Upper lobe of right lung (tissue), 1 donor: Measurements from ENCODE around the gene LY86. TPM values are rescaled to one million over a fixed set of nuclear protein-coding genes. Genes with fewer than 3 reads are reported as not detected.

Experiments used
- ATAC-seq: fragments of 200-7000 bp; cut with Tn5 transposase; one replicate; pipeline ENCODE4 v1.9.1; 2020; ENCODE audit warnings: mild to moderate bottlenecking, moderate library complexity
- DNase-seq: peaks from one replicate; pipeline ENCODE4 v3.0.0-alpha.2; 2020
- H3K27ac ChIP-seq: fragments of 200-600 bp; one replicate; pipeline ENCODE4 v1.8.0; 2022
- H3K27me3 ChIP-seq: fragments of 200-600 bp; one replicate; pipeline ENCODE4 v1.8.0; 2022; ENCODE audit warnings: mild to moderate bottlenecking
- H3K36me3 ChIP-seq: fragments of 200-600 bp; one replicate; pipeline ENCODE4 v1.8.0; 2022
- H3K4me1 ChIP-seq: fragments of 200-600 bp; one replicate; pipeline ENCODE4 v1.8.0; 2022
- H3K4me3 ChIP-seq: fragments of 200-600 bp; one replicate; pipeline ENCODE4 v1.8.0; 2022; ENCODE audit warnings: mild to moderate bottlenecking
- H3K9me3 ChIP-seq: fragments of 200-600 bp; one replicate; pipeline ENCODE4 v1.8.0; 2022
- intact Hi-C: fragments of 100-400 bp; cut with DNase I; formaldehyde crosslinking; loops from one replicate; pipeline ENCODE4 v1.11.0; 2022
- total RNA-seq: library from RNA; stranded (reverse); fragmentation: NEBNext Ultra II Directional; extraction: Animal tissue kit (Norgen Biotek cat#: 25700); gene quantifications from one replicate; pipeline ENCODE4 v1.2.1, GENCODE V29; 2021
- TF ChIP-seq, protein P1 (sequence below): fragments of 200-600 bp; IDR thresholded peaks from one replicate; pipeline ENCODE4 v1.8.0; 2022; ENCODE audit warnings: antibody characterized with exemption
- donor health status: DM: no; HTN: yes; CAD: no; lungs with severe emphysema.

Gene LY86
- total RNA-seq, 1 donor from 2014 or later: 13.8 TPM

DNA sequence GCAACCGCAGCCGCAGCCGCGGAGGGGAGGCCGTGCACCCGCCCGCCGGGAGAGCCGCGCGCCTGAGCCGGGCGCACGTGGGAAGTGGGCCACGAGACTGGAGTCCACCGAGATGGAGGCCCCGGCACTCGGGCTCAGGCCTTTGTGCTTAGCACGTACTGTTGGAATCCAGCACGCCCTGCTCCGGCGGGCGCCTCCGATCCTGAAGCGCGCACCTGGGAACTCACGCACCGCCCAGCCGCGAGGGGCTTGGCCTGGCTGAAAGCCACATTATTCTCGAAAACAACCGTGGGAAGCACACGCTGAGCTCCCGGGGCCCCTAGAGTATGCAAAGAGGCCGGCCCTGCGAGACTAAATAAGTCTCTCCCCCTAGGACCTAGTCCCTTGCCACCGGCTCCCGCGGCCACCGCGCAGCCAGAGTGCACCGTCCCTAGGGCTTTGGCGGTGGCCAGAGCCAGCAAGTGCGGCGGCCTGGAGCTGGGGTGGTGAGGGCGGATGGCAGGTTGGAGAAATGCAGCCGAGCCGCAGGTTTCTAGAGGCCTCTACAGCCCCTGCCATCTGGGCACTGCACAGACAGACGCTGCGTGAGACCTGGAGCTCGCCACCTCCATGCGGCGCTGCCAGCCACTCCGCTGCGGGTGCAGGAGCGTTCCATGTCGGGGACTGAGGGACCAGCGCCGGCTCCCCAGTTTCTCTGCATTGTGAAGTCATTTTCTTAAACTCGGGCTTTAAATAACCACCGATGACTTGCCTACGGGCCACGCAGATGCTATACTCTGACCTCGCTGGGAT is 42.0 kb upstream of the LY86 start:
- intact Hi-C loops: no loop called here
- Histone ChIP-seq H3K36me3 (no peaks in the 10 kb centered on the region), H3K27ac (no peak overlapping the region), H3K4me3 (peak overlapping the region; percentile 41), H3K4me1 (peaks cover 12% of the 10 kb centered on the region), H3K27me3 (peaks cover 15% of the 10 kb centered on the region), H3K9me3 (no peaks in the 10 kb centered on the region)
- ATAC-seq (peak; percentile 68), DNase-seq (peak; percentile 73)
- TF ChIP-seq, protein P1, sequence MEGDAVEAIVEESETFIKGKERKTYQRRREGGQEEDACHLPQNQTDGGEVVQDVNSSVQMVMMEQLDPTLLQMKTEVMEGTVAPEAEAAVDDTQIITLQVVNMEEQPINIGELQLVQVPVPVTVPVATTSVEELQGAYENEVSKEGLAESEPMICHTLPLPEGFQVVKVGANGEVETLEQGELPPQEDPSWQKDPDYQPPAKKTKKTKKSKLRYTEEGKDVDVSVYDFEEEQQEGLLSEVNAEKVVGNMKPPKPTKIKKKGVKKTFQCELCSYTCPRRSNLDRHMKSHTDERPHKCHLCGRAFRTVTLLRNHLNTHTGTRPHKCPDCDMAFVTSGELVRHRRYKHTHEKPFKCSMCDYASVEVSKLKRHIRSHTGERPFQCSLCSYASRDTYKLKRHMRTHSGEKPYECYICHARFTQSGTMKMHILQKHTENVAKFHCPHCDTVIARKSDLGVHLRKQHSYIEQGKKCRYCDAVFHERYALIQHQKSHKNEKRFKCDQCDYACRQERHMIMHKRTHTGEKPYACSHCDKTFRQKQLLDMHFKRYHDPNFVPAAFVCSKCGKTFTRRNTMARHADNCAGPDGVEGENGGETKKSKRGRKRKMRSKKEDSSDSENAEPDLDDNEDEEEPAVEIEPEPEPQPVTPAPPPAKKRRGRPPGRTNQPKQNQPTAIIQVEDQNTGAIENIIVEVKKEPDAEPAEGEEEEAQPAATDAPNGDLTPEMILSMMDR: no peak

DNA sequence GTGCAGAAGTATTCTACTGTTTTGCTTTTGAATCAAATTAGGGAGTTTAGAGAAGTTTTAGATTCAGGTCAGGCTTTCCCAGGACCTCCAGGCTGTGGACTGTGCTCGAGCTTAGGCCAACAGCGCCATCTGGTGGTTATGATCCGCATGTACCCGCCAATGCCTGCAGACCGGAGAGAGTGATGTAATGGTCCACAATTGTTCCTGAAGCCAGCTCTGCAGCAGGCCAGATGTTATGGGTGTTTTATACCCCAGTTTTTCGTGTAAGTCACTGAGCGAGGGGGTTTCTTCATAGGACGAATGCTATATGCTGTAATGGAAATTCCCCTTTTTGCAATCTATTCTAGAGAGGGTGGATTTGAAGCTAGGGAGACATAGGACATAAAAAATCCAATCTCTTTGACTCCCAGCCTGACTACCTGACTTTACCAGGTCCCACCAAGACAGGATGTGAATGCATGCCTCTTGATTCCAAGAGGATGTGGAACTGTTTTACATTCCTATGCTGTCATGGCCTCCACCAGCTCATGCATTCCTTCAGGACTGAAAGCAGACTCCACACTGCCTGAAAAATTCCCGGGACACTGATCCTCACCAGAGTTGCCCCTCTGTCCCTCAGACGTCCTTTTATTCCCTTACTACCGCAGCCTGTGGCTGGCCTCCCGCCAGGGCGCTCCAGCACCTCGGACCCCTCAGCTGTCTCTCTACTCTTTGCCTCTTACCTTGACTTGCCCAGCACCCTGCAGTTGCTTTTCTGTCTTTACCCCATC is 41.2 kb upstream of the LY86 start:
- H3K9me3 ChIP-seq: no peaks in the 10 kb centered on the region
- peaks cover 12% of the 10 kb centered on the region for H3K4me1 ChIP-seq
- no peak overlapping the region for H3K27ac ChIP-seq
- ATAC-seq (peak; percentile 97), DNase-seq (peak; percentile 85)
- H3K4me3 ChIP-seq: peak overlapping the region; percentile 41
- TF ChIP-seq, protein P1: peak; percentile 97
- peaks cover 15% of the 10 kb centered on the region for H3K27me3 ChIP-seq
- no peaks in the 10 kb centered on the region for H3K36me3 ChIP-seq
- intact Hi-C loops: no loop called here

DNA sequence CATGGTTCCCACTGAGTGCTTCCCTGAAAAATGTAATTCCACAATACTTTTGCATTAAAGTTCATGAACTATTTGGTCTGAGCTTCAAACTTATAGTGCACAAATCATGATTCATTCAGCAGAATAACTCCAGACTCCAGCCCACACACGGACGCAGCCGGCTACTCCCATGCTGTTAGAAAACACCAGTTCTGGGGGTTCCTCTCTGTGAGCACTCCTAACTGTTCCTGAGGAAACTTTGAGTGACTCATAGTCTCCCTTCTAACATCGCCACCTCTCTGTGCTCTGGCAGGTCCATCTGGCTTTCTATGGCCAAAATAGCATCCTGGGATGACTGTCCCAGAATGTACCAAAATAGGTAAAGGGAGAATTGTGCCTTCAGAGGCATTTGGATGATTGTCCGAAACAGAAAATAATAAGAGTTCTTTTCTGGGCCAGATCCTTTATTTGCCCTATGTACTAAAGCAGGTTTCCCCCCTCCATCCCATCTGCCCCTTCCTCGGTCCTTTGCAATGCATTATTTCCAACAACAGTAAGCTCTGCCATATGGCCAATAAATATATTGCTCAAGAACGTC is 32.3 kb upstream of the LY86 start:
- peak; percentile 76 for ATAC-seq
- intact Hi-C loops: no loop called here
- TF ChIP-seq, protein P1: no peak

DNA sequence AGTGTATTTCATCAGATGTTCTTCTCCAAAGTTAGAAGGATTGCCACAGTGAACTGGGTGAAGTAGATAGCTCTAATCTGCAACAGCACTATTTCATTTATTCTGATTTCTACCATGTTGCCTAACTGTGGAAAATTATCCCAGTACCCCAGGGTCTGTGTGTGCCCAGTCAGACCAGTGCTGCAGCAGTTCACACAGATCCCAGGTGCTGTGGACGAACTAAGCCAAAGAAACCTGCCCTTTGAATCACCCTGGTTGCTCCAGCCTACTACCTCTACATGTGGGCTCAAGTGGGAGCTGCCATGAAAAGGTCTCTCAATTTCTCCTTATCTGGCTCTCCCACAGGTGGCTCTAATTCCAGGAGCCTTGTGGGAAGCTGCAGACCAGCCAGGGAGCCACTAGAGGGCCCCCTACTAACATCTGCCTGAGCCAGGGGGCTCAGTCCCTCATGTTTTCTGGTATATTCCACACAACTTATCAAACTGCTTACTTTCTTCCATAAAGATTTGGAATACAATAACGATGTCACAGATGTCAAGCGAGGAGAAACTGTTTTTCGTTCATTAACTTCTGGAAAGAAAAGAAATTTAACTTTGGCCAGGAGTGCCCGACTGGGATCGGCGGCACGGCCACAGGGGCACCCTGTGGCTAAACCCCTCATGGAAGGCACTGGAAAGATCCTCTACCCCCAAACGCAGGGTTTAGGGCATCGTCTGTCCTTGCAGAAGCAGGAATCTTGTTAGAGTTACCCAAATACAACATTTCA is 31.6 kb upstream of the LY86 start:
- intact Hi-C loops: no loop called here
- H3K36me3 ChIP-seq: no peaks in the 10 kb centered on the region
- ATAC-seq (peak; percentile 82), DNase-seq (no peak)
- H3K4me3 ChIP-seq: no peak overlapping the region
- TF ChIP-seq, protein P1: peak; percentile 83
- H3K27me3 ChIP-seq: no peaks in the 10 kb centered on the region
- H3K27ac ChIP-seq: no peak overlapping the region
- H3K4me1 ChIP-seq: no peaks in the 10 kb centered on the region
- H3K9me3 ChIP-seq: no peaks in the 10 kb centered on the region

More for the DNA sequence above, 32.3 kb upstream of the LY86 start:
- DNase-seq: no peak
- no peak overlapping the region for H3K27ac ChIP-seq
- H3K4me3 ChIP-seq: no peak overlapping the region
- no peaks in the 10 kb centered on the region for H3K4me1 ChIP-seq
- H3K9me3 ChIP-seq: no peaks in the 10 kb centered on the region
- no peaks in the 10 kb centered on the region for H3K36me3 ChIP-seq
- H3K27me3 ChIP-seq: no peaks in the 10 kb centered on the region

DNA sequence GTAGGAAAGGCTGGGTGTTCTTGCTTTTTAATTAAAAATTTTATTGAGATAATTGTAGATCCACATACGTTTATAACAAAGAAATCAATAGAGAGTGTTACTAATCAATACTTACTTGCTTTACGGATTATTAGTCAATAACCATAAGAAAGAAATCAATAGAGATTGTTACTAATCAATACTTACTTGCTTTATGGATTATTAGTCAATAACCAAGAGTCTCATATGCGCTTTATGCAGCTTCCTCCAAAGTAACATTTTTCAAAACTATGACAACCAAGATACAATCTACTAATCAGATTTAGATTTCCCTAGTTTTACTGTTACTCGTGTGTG is 31.0 kb upstream of the LY86 start:
- Histone ChIP-seq H3K4me3 (no peak overlapping the region), H3K4me1 (no peaks in the 10 kb centered on the region), H3K36me3 (no peaks in the 10 kb centered on the region), H3K9me3 (no peaks in the 10 kb centered on the region), H3K27ac (no peak overlapping the region), H3K27me3 (no peaks in the 10 kb centered on the region)
- TF ChIP-seq, protein P1: no peak
- DNase-seq (no peak), ATAC-seq (no peak)
- intact Hi-C loops: no loop called here
